Uterus (tissue), 4 donors: Measurements from ENCODE around the gene MRPL49. TPM values are rescaled to one million over a fixed set of nuclear protein-coding genes. Genes with fewer than 3 reads are reported as not detected.
"Not testable (repeated sequence)": the region's sequence is repeated elsewhere in the genome, so short reads cannot be mapped to it uniquely, and the experiment has no call there.

ENCODE experiments used
- DNase-seq, 2 donors: peaks; one replicate each; pipeline ENCODE4 v3.0.0-alpha.2; 2019 to 2020
- H3K27ac ChIP-seq, 2 donors: fragments of 200-600 bp; sonication (generic); 1 replicate in 1 of 2; 2 replicates in 1 of 2; pipeline ENCODE4 v1.5.1; 2016 to 2018
- H3K27me3 ChIP-seq, 2 donors: fragments of 200-600 bp; sonication (generic); one replicate each; pipeline ENCODE4 v1.5.1; 2018 to 2019; ENCODE audit warnings: control low read depth in 1 of 2
- H3K36me3 ChIP-seq, 2 donors: fragments of 200-600 bp; sonication (generic); one replicate each; pipeline ENCODE4 v1.5.1; 2019; ENCODE audit warnings: control low read depth in 1 of 2
- H3K4me1 ChIP-seq, 2 donors: fragments of 200-600 bp; sonication (generic); one replicate each; pipeline ENCODE4 v1.5.1; 2018 to 2019; ENCODE audit warnings: control low read depth in 1 of 2
- H3K4me3 ChIP-seq, 2 donors: fragments of 200-600 bp; sonication (generic); 1 replicate in 1 of 2; 2 replicates in 1 of 2; pipeline ENCODE4 v1.5.1; 2018 to 2019; ENCODE audit warnings: mild to moderate bottlenecking in 1 of 2
- H3K9me3 ChIP-seq, 2 donors: fragments of 200-600 bp; sonication (generic); one replicate each; pipeline ENCODE4 v1.5.1; 2019; ENCODE audit warnings: control low read depth in 1 of 2
- CTCF ChIP-seq, 4 experiments: fragments of 200-600 bp in 2 of 4; fragments of 450-650 bp in 2 of 4; sonication (generic) in 2 of 4; IDR thresholded peaks; one replicate each; pipeline ENCODE4 v1.5.1; 2016 to 2019; ENCODE audit warnings: antibody characterized with exemption in 4 of 4, mild to moderate bottlenecking in 2 of 4, moderate library complexity in 1 of 4
- POLR2A ChIP-seq, 2 donors: fragments of 450-650 bp; IDR thresholded peaks; one replicate each; pipeline ENCODE4 v1.6.1; 2016; ENCODE audit warnings: antibody characterized with exemption in 2 of 2, mild to moderate bottlenecking in 1 of 2, moderate library complexity in 1 of 2
- intact Hi-C: fragments of 100-400 bp; cut with DNase I; formaldehyde crosslinking; loops from one replicate; pipeline ENCODE4 v1.15.1; 2023; ENCODE audit warnings: low total_unique reads
- microRNA-seq: library from miRNA; unstranded; fragments of <30 nt; microRNA quantifications from one replicate; pipeline ENCODE4, GENCODE V29; 2016; ENCODE audit warnings: borderline microRNAs expressed, borderline replicate concordance
- small RNA-seq: library from RNA; depleted of rRNA; stranded (forward); fragments of <200 nt; gene quantifications from one replicate; pipeline ENCODE3, GENCODE V24; 2016
- total RNA-seq, 4 donors: library from RNA; depleted of rRNA in 3 of 4; stranded (reverse); fragments of >200 nt in 3 of 4; gene quantifications; one replicate each; pipeline versions ENCODE4 v1.1.0 to v1.2.4, GENCODE V29; 2014 to 2023
- donor health status: DM: yes; HTN: yes; CAD: no.

The MRPL49 gene
- total RNA-seq, 4 donors from 2014 or later: 27.6 to 69.2 (median 57.8) TPM

GRCh38 chr11:65167656-65168055, 45.5 kb downstream of the MRPL49 start:
- Histone ChIP-seq H3K4me3 (no peak overlapping the region), H3K27me3 (no peaks in the 10 kb centered on the region), H3K9me3 (no peaks in the 10 kb centered on the region), H3K36me3 (no peaks in the 10 kb centered on the region), H3K27ac (no peak overlapping the region), H3K4me1 (no peaks in the 10 kb centered on the region)
- TF ChIP-seq POLR2A (IDR thresholded peaks at IDR 0.05): no peak
- no peak for TF ChIP-seq CTCF (IDR thresholded peaks at IDR 0.05)
- intact Hi-C loops: no loop called here
- DNase-seq: no peak

- Histone ChIP-seq H3K4me3 (no peak overlapping the region), H3K27ac (no peak overlapping the region), H3K4me1 (no peaks in the 10 kb centered on the region), H3K27me3 (no peaks in the 10 kb centered on the region), H3K9me3 (no peaks in the 10 kb centered on the region), H3K36me3 (no peaks in the 10 kb centered on the region)
- intact Hi-C loops: no loop called here
- no peak for DNase-seq
- TF ChIP-seq POLR2A (IDR thresholded peaks at IDR 0.05): no peak
- no peak for TF ChIP-seq CTCF (IDR thresholded peaks at IDR 0.05)
Observed at GRCh38 chr11:65169164-65169641, 47.1 kb downstream of the MRPL49 start.

- H3K36me3 ChIP-seq: no peaks in the 10 kb centered on the region
- no peaks in the 10 kb centered on the region for H3K4me1 ChIP-seq
- TF ChIP-seq POLR2A (IDR thresholded peaks at IDR 0.05) (no peak), CTCF (IDR thresholded peaks at IDR 0.05) (no peak)
- no peak within 1 kb of the TSS for H3K4me3 ChIP-seq
- no peak within 1 kb of the TSS for H3K27ac ChIP-seq
- H3K9me3 ChIP-seq: no peaks in the 10 kb centered on the region
- no peak for DNase-seq
- intact Hi-C loops: no loop called here
- no peaks in the 10 kb centered on the region for H3K27me3 ChIP-seq
Observed at GRCh38 chr11:65170058-65170534, 48.0 kb downstream of the MRPL49 start, which contains the start of gene SPDYC. TSS of gene SPDYC (plus strand) at chr11:65170233. CDS start at chr11:65171358, 1,125 bp downstream.

GRCh38 chr11:65172600-65172999, 50.5 kb downstream of the MRPL49 start:
- H3K27ac ChIP-seq: no peak overlapping the region
- H3K4me1 ChIP-seq: no peaks in the 10 kb centered on the region
- no peak overlapping the region for H3K4me3 ChIP-seq
- H3K27me3 ChIP-seq: no peaks in the 10 kb centered on the region
- DNase-seq: no peak
- no peaks in the 10 kb centered on the region for H3K36me3 ChIP-seq
- intact Hi-C loops: no loop called here
- no peaks in the 10 kb centered on the region for H3K9me3 ChIP-seq
- TF ChIP-seq CTCF (IDR thresholded peaks at IDR 0.05): no peak
- TF ChIP-seq POLR2A (IDR thresholded peaks at IDR 0.05): no peak

- H3K27me3 ChIP-seq, intact Hi-C loops, H3K4me1 ChIP-seq, H3K36me3 ChIP-seq, H3K9me3 ChIP-seq, H3K4me3 ChIP-seq, H3K27ac ChIP-seq, DNase-seq: not testable (repeated sequence)
Observed at GRCh38 chr11:65174571-65175010, 52.5 kb downstream of the MRPL49 start.

Small RNAs within 50 kb of the gene (microRNA-seq; reads per million reads assigned to microRNA genes)
- gene MIR6751: not detected

Small RNAs within 50 kb of the gene (small RNA-seq; reads per million reads assigned to genes)
- not detected for gene HIGD1AP10
- gene PDCL2P2: not detected
- gene RNU2-23P: not detected

Other genes with a start within 250 kb of the MRPL49 start
- gene EHD1, start 243.7 kb upstream of the MRPL49 start, total RNA-seq: 10 to 100 TPM in 3 of 4 donors, 1 to 10 TPM in 1; 3.5 to 78.7 (median 36.9) TPM
- 10 to 100 TPM in 3 of 4 donors, 1 to 10 TPM in 1; 6.8 to 39.6 (median 18.4) TPM for gene ATG2A, start 205.1 kb upstream of the MRPL49 start, total RNA-seq
- gene PPP2R5B, start 197.6 kb upstream of the MRPL49 start, total RNA-seq: 10 to 100 TPM in 2 of 4 donors, 1 to 10 TPM in 2; 6.7 to 23.4 (median 13.0) TPM
- gene GPHA2, start 186.4 kb upstream of the MRPL49 start, total RNA-seq: not detected
- gene MAJIN, start 150.2 kb upstream of the MRPL49 start, total RNA-seq: under 1 TPM in 1 of 4 donors, not detected in 3; under 0.01 TPM
- gene BATF2, start 125.3 kb upstream of the MRPL49 start, total RNA-seq: 1 to 10 TPM in 1 of 4 donors, under 1 TPM in 1, not detected in 2; 0.90 to 3.7 TPM
- gene ARL2, start 108.2 kb upstream of the MRPL49 start, total RNA-seq: 100 to 1,000 TPM in 2 of 4 donors, 10 to 100 TPM in 2; 63.5 to 120 (median 93.8) TPM
- gene SNX15, start 94.9 kb upstream of the MRPL49 start, total RNA-seq: 10 to 100 TPM; 13.1 to 27.6 (median 20.6) TPM
- gene SAC3D1, start 81.1 kb upstream of the MRPL49 start, total RNA-seq: 10 to 100 TPM in 1 of 4 donors, 1 to 10 TPM in 3; 1.5 to 22.3 (median 7.9) TPM
- gene NAALADL1, start 63.8 kb upstream of the MRPL49 start, total RNA-seq: 10 to 100 TPM in 2 of 4 donors, under 1 TPM in 2; 0.59 to 37.1 (median 17.6) TPM
- gene CDCA5, start 38.3 kb upstream of the MRPL49 start, total RNA-seq: 1 to 10 TPM in 1 of 4 donors, under 1 TPM in 2, not detected in 1; 0.30 to 7.1 (median 0.77) TPM
- gene ZFPL1, start 38.1 kb upstream of the MRPL49 start, total RNA-seq: 10 to 100 TPM in 3 of 4 donors, 1 to 10 TPM in 1; 9.0 to 37.5 (median 24.5) TPM
- gene VPS51, start 26.1 kb upstream of the MRPL49 start, total RNA-seq: 100 to 1,000 TPM in 3 of 4 donors, 10 to 100 TPM in 1; 96.1 to 447 (median 140) TPM
- 10 to 100 TPM in 1 of 4 donors, 1 to 10 TPM in 2, under 1 TPM in 1; 0.77 to 16.7 (median 5.5) TPM for gene TM7SF2, start 10.4 kb upstream of the MRPL49 start, total RNA-seq
- 1 to 10 TPM in 3 of 4 donors, not detected in 1; 4.6 to 9.6 (median 5.7) TPM for gene ZNHIT2, start 4.6 kb upstream of the MRPL49 start, total RNA-seq
- 1,000 to 10,000 TPM in 3 of 4 donors, 100 to 1,000 TPM in 1; 161 to 5,220 (median 1,903) TPM for gene FAU, start 187 bp upstream of the MRPL49 start, total RNA-seq
- gene SYVN1, start 12.2 kb downstream of the MRPL49 start, total RNA-seq: 10 to 100 TPM; 34.7 to 88.8 (median 60.5) TPM
- gene SPDYC, start 47.9 kb downstream of the MRPL49 start, total RNA-seq: not detected
- 100 to 1,000 TPM; 122 to 174 (median 157) TPM for gene CAPN1, start 59.6 kb downstream of the MRPL49 start, total RNA-seq
- 10 to 100 TPM in 2 of 4 donors, 1 to 10 TPM in 2; 3.3 to 13.5 (median 7.6) TPM for gene POLA2, start 139.6 kb downstream of the MRPL49 start, total RNA-seq
- gene CDC42EP2, start 192.5 kb downstream of the MRPL49 start, total RNA-seq: 10 to 100 TPM in 3 of 4 donors, 1 to 10 TPM in 1; 9.7 to 65.3 (median 33.2) TPM
- gene DPF2, start 211.5 kb downstream of the MRPL49 start, total RNA-seq: 100 to 1,000 TPM in 1 of 4 donors, 10 to 100 TPM in 3; 16.1 to 108 (median 56.8) TPM
- under 1 TPM in 2 of 4 donors, not detected in 2; under 0.01 to 0.35 TPM for gene TIGD3, start 232.4 kb downstream of the MRPL49 start, total RNA-seq